Liver (tissue), 9 donors: Measurements from ENCODE around the gene WIPF1. TPM values are rescaled to one million over a fixed set of nuclear protein-coding genes. Genes with fewer than 3 reads are reported as not detected.
A peak's percentile ranks its signal among the peaks of the same experiment; 100 is the strongest.

Experiments
- DNase-seq: peaks from one replicate; pipeline ENCODE4 v3.0.0-alpha.2; 2017; ENCODE audit warnings: low spot score
- H3K27ac ChIP-seq, 2 donors: one replicate each; pipeline ENCODE4 v1.7.0; 2013; ENCODE audit warnings: inconsistent platforms in 2 of 2, low read length in 2 of 2, control low read depth in 1 of 2, low read depth in 1 of 2, mild to moderate bottlenecking in 1 of 2
- H3K27me3 ChIP-seq, 4 donors: one replicate each; pipeline versions ENCODE4 v1.6.1 to v1.7.0; 2013; ENCODE audit warnings: low read length in 3 of 4, inconsistent platforms in 1 of 4, mild to moderate bottlenecking in 1 of 4, moderate library complexity in 1 of 4; ENCODE audit not compliant: control insufficient read depth in 4 of 4, insufficient read depth in 4 of 4
- H3K36me3 ChIP-seq, 4 donors: one replicate each; pipeline versions ENCODE4 v1.6.1 to v1.7.0; 2013; ENCODE audit warnings: low read length in 3 of 4, mild to moderate bottlenecking in 3 of 4, low read depth in 1 of 4, moderate library complexity in 1 of 4; ENCODE audit not compliant: control insufficient read depth in 4 of 4, insufficient read depth in 3 of 4
- H3K4me1 ChIP-seq, 4 donors: one replicate each; pipeline versions ENCODE4 v1.6.1 to v1.7.0; 2013; ENCODE audit warnings: low read length in 3 of 4, mild to moderate bottlenecking in 3 of 4, moderate library complexity in 1 of 4; ENCODE audit not compliant: control insufficient read depth in 4 of 4, insufficient read depth in 4 of 4
- H3K4me3 ChIP-seq, 3 donors: one replicate each; pipeline versions ENCODE4 v1.6.1 to v1.7.0; 2013; ENCODE audit warnings: low read length in 3 of 3, control low read depth in 1 of 3, low read depth in 1 of 3, mild to moderate bottlenecking in 1 of 3
- H3K9ac ChIP-seq, 2 donors: one replicate each; pipeline ENCODE4 v1.7.0; 2013; ENCODE audit warnings: low read length in 2 of 2, mild to moderate bottlenecking in 2 of 2, moderate library complexity in 2 of 2, control low read depth in 1 of 2, low read depth in 1 of 2
- H3K9me3 ChIP-seq, 4 donors: one replicate each; pipeline versions ENCODE4 v1.6.1 to v1.7.0; 2013; ENCODE audit warnings: low read length in 3 of 4; ENCODE audit not compliant: control insufficient read depth in 4 of 4
- EGR1 ChIP-seq, 2 donors: IDR thresholded peaks; 2 replicates each; pipeline ENCODE4 v1.6.1; 2016 to 2018; ENCODE audit warnings: antibody characterized with exemption in 2 of 2, low read depth in 2 of 2
- FOXA1 ChIP-seq: IDR thresholded peaks from 2 replicates; pipeline ENCODE4 v1.6.1; 2016; ENCODE audit warnings: antibody characterized with exemption
- FOXA2 ChIP-seq: IDR thresholded peaks from 2 replicates; pipeline ENCODE4 v1.6.1; 2016; ENCODE audit warnings: antibody characterized with exemption
- GABPA ChIP-seq, 2 donors: IDR thresholded peaks in 1 of 2; conservative IDR thresholded peaks in 1 of 2; 2 replicates each; pipeline ENCODE4 v1.6.1; 2016; ENCODE audit warnings: antibody characterized with exemption in 2 of 2, mild to moderate bottlenecking in 1 of 2, moderate library complexity in 1 of 2
- HNF4A ChIP-seq, 2 donors: conservative IDR thresholded peaks; 2 replicates each; pipeline ENCODE4 v1.6.1; 2016; ENCODE audit warnings: antibody characterized with exemption in 2 of 2, mild to moderate bottlenecking in 2 of 2
- HNF4G ChIP-seq: IDR thresholded peaks from 2 replicates; pipeline ENCODE4 v1.6.1; 2016; ENCODE audit warnings: antibody characterized with exemption
- JUND ChIP-seq, 2 donors: IDR thresholded peaks; 2 replicates each; pipeline ENCODE4 v1.6.1; 2016; ENCODE audit warnings: antibody characterized with exemption in 2 of 2
- NR2F2 ChIP-seq: IDR thresholded peaks from 2 replicates; pipeline ENCODE4 v1.6.1; 2016; ENCODE audit warnings: antibody characterized with exemption
- RAD21 ChIP-seq, 2 donors: IDR thresholded peaks; 2 replicates each; pipeline ENCODE4 v1.6.1; 2016; ENCODE audit warnings: antibody characterized with exemption in 2 of 2, mild to moderate bottlenecking in 2 of 2
- RXRA ChIP-seq, 2 donors: IDR thresholded peaks; 2 replicates each; pipeline ENCODE4 v1.6.1; 2017 to 2018; ENCODE audit warnings: antibody characterized with exemption in 2 of 2, mild to moderate bottlenecking in 1 of 2
- SP1 ChIP-seq: IDR thresholded peaks from 2 replicates; pipeline ENCODE4 v1.6.1; 2018; ENCODE audit warnings: antibody characterized with exemption, mild to moderate bottlenecking
- TAF1 ChIP-seq: conservative IDR thresholded peaks from 2 replicates; pipeline ENCODE4 v1.6.1; 2016; ENCODE audit warnings: antibody characterized with exemption, mild to moderate bottlenecking
- YY1 ChIP-seq: IDR thresholded peaks from 2 replicates; pipeline ENCODE4 v1.6.1; 2016; ENCODE audit warnings: antibody characterized with exemption, mild to moderate bottlenecking
- polyA plus RNA-seq, 2 donors: library from polyadenylated mRNA; stranded (reverse) in 1 of 2; unstranded in 1 of 2; fragments of 200-250 nt in 1 of 2; fragments of >200 nt in 1 of 2; fragmentation: Nextera tagmentation in 1 of 2; extraction: Ambion mirVana in 1 of 2; gene quantifications; one replicate each; pipeline versions ENCODE4 v1.2.1 to v1.2.3, GENCODE V29; 2013 to 2015
- total RNA-seq, 2 donors: library from RNA; depleted of rRNA; stranded (reverse); fragments of >200 nt; gene quantifications; one replicate each; pipeline ENCODE4 v1.2.3, GENCODE V29; 2014
- TF ChIP-seq, protein P1 (sequence below): fragments of 150-350 bp; IDR thresholded peaks from 2 replicates; pipeline ENCODE4 v1.5.1; 2017; ENCODE audit warnings: improper control_type of control experiment, low read depth, low read length; ENCODE audit not compliant: missing input control
- TF ChIP-seq, protein P2 (sequence below): IDR thresholded peaks from 2 replicates; pipeline ENCODE4 v1.6.1; 2016; ENCODE audit warnings: antibody characterized with exemption, mild to moderate bottlenecking
- TF ChIP-seq, protein P3 (sequence below): IDR thresholded peaks from 2 replicates; pipeline ENCODE4 v1.6.1; 2016; ENCODE audit warnings: antibody characterized with exemption
- TF ChIP-seq, protein P4 (sequence below): IDR thresholded peaks from 2 replicates; pipeline ENCODE4 v1.6.1; 2016; ENCODE audit warnings: antibody characterized with exemption
- TF ChIP-seq, protein P5 (sequence below): IDR thresholded peaks from 2 replicates; pipeline ENCODE4 v1.6.1; 2016; ENCODE audit warnings: antibody characterized with exemption
- donor health status: healthy.
- donor health status: healthy.
- donor health status: healthy.
- donor health status: healthy.
- donor health status: healthy.

The WIPF1 gene
- total and polyA plus RNA-seq, 4 donors: 4.7 to 7.7 (median 6.3) TPM

DNA sequence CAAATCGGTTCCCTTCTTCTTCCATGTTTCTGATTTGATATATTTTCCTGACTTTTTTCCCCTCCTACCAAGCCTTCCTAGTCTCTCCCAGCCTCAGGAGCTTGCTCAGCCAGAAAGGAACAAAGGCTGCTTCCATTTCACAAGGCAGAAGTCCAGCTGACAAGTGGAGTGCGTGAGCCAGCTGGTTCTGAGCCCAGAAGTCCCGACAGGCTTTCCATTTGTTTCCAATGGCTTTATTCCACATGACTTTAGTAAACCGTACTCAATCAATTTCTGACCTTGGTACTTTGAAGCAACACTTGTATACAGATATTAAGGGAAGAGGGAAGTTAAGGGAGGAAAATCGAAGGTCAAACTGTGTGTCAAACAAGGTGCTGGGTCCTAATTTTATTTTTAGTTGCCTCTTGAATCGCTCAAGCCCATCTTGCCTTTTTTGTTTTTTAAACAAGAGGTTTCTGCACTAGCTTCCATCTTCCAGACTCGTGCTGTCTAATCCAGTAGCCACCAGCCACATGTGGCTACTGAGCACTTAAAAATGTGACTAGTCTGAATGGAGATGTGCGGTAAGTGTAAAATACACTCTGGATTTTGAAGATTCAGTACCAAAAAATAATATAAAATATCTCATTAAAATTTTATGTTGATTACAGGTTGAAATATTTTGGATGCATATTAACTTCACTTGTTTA, 36.2 kb downstream of the WIPF1 start (continued):
- TF ChIP-seq TAF1 (no peak), RXRA (IDR thresholded peaks at IDR 0.05) (peak; percentile 86 to 92), YY1 (peak; percentile 92)
- TF ChIP-seq, protein P1, sequence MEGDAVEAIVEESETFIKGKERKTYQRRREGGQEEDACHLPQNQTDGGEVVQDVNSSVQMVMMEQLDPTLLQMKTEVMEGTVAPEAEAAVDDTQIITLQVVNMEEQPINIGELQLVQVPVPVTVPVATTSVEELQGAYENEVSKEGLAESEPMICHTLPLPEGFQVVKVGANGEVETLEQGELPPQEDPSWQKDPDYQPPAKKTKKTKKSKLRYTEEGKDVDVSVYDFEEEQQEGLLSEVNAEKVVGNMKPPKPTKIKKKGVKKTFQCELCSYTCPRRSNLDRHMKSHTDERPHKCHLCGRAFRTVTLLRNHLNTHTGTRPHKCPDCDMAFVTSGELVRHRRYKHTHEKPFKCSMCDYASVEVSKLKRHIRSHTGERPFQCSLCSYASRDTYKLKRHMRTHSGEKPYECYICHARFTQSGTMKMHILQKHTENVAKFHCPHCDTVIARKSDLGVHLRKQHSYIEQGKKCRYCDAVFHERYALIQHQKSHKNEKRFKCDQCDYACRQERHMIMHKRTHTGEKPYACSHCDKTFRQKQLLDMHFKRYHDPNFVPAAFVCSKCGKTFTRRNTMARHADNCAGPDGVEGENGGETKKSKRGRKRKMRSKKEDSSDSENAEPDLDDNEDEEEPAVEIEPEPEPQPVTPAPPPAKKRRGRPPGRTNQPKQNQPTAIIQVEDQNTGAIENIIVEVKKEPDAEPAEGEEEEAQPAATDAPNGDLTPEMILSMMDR: no peak

DNA sequence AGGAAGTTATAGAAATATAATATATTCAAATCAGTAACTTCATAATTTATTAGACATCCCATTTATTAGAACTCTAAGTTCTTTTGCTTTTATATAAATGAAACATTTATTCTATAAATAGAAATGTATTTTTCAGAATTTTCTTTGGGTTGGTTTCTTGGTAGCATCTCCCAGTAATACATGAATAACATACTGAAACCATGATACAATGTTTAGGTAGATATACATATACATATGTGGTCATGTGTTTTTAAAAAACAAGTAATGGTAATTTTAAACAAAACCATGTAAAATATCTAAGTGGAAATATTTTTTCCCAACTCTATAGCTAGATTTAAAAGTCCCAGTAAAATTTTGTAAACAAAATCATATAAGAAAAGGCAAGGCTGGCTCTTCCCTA, 36.9 kb downstream of the WIPF1 start:
- no peaks in the 10 kb centered on the region for H3K9me3 ChIP-seq
- peak overlapping the region in 1 of 2 donors; percentile 39 for H3K9ac ChIP-seq
- H3K36me3 ChIP-seq: peaks cover 0 to 6% (median under 1%) of the 10 kb centered on the region in 4 donors
- peak overlapping the region; percentile 49 to 50 for H3K27ac ChIP-seq
- TF ChIP-seq HNF4G (no peak), FOXA1 (no peak), HNF4A (conservative IDR thresholded peaks at IDR 0.05) (no peak), TAF1 (no peak), RXRA (IDR thresholded peaks at IDR 0.05) (no peak), GABPA (IDR thresholded peaks at IDR 0.05 in 1 of 2, conservative IDR thresholded peaks at IDR 0.05 in 1 of 2) (no peak), FOXA2 (no peak), EGR1 (IDR thresholded peaks at IDR 0.05; ENCODE audit: low read depth in 2 of 2) (no peak), YY1 (no peak), JUND (IDR thresholded peaks at IDR 0.05) (no peak), RAD21 (IDR thresholded peaks at IDR 0.05) (no peak), NR2F2 (no peak), SP1 (no peak)
- TF ChIP-seq, protein P2, sequence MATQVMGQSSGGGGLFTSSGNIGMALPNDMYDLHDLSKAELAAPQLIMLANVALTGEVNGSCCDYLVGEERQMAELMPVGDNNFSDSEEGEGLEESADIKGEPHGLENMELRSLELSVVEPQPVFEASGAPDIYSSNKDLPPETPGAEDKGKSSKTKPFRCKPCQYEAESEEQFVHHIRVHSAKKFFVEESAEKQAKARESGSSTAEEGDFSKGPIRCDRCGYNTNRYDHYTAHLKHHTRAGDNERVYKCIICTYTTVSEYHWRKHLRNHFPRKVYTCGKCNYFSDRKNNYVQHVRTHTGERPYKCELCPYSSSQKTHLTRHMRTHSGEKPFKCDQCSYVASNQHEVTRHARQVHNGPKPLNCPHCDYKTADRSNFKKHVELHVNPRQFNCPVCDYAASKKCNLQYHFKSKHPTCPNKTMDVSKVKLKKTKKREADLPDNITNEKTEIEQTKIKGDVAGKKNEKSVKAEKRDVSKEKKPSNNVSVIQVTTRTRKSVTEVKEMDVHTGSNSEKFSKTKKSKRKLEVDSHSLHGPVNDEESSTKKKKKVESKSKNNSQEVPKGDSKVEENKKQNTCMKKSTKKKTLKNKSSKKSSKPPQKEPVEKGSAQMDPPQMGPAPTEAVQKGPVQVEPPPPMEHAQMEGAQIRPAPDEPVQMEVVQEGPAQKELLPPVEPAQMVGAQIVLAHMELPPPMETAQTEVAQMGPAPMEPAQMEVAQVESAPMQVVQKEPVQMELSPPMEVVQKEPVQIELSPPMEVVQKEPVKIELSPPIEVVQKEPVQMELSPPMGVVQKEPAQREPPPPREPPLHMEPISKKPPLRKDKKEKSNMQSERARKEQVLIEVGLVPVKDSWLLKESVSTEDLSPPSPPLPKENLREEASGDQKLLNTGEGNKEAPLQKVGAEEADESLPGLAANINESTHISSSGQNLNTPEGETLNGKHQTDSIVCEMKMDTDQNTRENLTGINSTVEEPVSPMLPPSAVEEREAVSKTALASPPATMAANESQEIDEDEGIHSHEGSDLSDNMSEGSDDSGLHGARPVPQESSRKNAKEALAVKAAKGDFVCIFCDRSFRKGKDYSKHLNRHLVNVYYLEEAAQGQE: no peak
- TF ChIP-seq, protein P3, sequence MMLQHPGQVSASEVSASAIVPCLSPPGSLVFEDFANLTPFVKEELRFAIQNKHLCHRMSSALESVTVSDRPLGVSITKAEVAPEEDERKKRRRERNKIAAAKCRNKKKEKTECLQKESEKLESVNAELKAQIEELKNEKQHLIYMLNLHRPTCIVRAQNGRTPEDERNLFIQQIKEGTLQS: no peak
- TF ChIP-seq, protein P4, sequence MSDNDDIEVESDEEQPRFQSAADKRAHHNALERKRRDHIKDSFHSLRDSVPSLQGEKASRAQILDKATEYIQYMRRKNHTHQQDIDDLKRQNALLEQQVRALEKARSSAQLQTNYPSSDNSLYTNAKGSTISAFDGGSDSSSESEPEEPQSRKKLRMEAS: no peak
- TF ChIP-seq, protein P5, sequence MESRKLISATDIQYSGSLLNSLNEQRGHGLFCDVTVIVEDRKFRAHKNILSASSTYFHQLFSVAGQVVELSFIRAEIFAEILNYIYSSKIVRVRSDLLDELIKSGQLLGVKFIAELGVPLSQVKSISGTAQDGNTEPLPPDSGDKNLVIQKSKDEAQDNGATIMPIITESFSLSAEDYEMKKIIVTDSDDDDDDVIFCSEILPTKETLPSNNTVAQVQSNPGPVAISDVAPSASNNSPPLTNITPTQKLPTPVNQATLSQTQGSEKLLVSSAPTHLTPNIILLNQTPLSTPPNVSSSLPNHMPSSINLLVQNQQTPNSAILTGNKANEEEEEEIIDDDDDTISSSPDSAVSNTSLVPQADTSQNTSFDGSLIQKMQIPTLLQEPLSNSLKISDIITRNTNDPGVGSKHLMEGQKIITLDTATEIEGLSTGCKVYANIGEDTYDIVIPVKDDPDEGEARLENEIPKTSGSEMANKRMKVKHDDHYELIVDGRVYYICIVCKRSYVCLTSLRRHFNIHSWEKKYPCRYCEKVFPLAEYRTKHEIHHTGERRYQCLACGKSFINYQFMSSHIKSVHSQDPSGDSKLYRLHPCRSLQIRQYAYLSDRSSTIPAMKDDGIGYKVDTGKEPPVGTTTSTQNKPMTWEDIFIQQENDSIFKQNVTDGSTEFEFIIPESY: no peak
- TF ChIP-seq, protein P1: no peak
- no peak overlapping the region for H3K4me3 ChIP-seq
- no peaks in the 10 kb centered on the region for H3K27me3 ChIP-seq
- peaks cover 2 to 17% (median 14%) of the 10 kb centered on the region in 4 donors for H3K4me1 ChIP-seq
- DNase-seq: no peak
